Nephron progenitor cell (in vitro differentiated cells): ENCODE results near the gene PRR14L.
"Not testable (repeated sequence)": the region's sequence is repeated elsewhere in the genome, so short reads cannot be mapped to it uniquely, and the experiment has no call there.

Experiments used
- DNase-seq: peaks from one replicate; pipeline ENCODE4 v3.0.0; 2021
- H3K27ac Mint-ChIP-seq: 2 replicates; pipeline ENCODE4 v1.8.0; 2021; ENCODE audit warnings: mild to moderate bottlenecking, moderate library complexity, mixed read lengths
- H3K27me3 Mint-ChIP-seq: 2 replicates; pipeline ENCODE4 v1.8.0; 2021; ENCODE audit warnings: mild to moderate bottlenecking, low read depth, mixed read lengths; ENCODE audit not compliant: poor library complexity
- H3K36me3 Mint-ChIP-seq: 2 replicates; pipeline ENCODE4 v1.8.0; 2021; ENCODE audit warnings: low read depth, mixed read lengths
- H3K4me1 Mint-ChIP-seq: 2 replicates; pipeline ENCODE4 v1.8.0; 2021; ENCODE audit warnings: mixed read lengths
- H3K4me3 Mint-ChIP-seq: 2 replicates; pipeline ENCODE4 v1.8.0; 2021; ENCODE audit warnings: mild to moderate bottlenecking, moderate library complexity, mixed read lengths
- H3K9me3 Mint-ChIP-seq: 2 replicates; pipeline ENCODE4 v1.8.0; 2021; ENCODE audit warnings: mild to moderate bottlenecking, moderate library complexity, mixed read lengths
- CTCF ChIP-seq: fragments of 200-600 bp; sonication (generic); IDR thresholded peaks from 2 replicates; pipeline ENCODE4 v1.5.0; 2021; ENCODE audit warnings: antibody characterized with exemption

PRR14L gene

GRCh38 chr22:31768422-31769059 lies 18.6 kb upstream of the PRR14L start:
- H3K9me3 Mint-ChIP-seq: no peaks in the 10 kb centered on the region
- DNase-seq: no peak
- H3K27ac Mint-ChIP-seq: no peak overlapping the region
- no peak for TF ChIP-seq CTCF
- H3K4me1 Mint-ChIP-seq: no peaks in the 10 kb centered on the region
- H3K27me3 Mint-ChIP-seq: no peaks in the 10 kb centered on the region
- no peak overlapping the region for H3K4me3 Mint-ChIP-seq
- peaks cover 45% of the 10 kb centered on the region for H3K36me3 Mint-ChIP-seq

GRCh38 chr22:31764785-31765184 lies 14.9 kb upstream of the PRR14L start:
- no peak for TF ChIP-seq CTCF
- H3K27ac Mint-ChIP-seq: no peak overlapping the region
- H3K4me1 Mint-ChIP-seq: no peaks in the 10 kb centered on the region
- H3K9me3 Mint-ChIP-seq: no peaks in the 10 kb centered on the region
- no peaks in the 10 kb centered on the region for H3K27me3 Mint-ChIP-seq
- H3K4me3 Mint-ChIP-seq: no peak overlapping the region
- no peak for DNase-seq
- H3K36me3 Mint-ChIP-seq: peaks cover 60% of the 10 kb centered on the region

DNA sequence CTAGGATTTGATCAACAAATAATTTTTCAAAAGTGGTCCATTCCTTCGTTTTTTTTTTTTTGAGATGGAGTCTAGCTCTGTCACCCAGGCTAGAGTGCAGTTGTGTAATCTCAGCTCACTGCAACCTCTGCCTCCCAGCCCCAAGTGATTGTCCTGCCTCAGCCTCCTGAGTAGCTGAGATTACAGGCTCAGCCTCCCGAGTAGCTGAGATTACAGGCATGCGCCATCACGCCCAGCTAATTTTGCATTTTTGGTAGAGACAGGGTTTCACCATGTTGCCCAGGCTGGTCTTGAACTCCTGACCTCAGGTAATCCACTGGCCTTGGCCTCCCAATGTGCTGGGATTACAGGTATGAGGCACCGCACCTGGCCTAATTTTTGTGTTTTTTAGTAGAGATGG lies 8.9 kb upstream of the PRR14L start:
- DNase-seq, H3K27me3 Mint-ChIP-seq, H3K9me3 Mint-ChIP-seq, H3K4me3 Mint-ChIP-seq, H3K27ac Mint-ChIP-seq: not testable (repeated sequence)
- Mint-ChIP-seq H3K36me3 (peaks cover 19% of the 10 kb centered on the region), H3K4me1 (peaks cover 16% of the 10 kb centered on the region)

DNA sequence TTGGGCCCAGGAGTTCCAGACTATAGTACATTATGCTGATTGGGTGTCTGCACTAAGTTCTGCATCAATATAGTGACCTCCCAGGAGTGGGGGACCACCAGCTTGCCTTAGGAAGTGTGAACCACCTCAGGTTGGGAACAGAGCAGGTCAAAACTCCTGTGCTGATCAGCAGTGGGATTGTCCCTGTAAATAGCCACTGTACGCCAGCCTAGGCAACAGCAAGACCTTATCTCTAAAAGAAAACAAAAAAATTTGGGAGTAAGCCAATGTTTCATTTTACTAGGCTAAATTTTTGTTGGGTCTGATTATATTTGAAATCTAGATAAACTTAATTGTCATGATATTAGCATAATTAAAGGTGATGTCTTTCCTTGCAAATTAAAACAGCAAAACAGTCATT lies 7.3 kb upstream of the PRR14L start:
- H3K4me3 Mint-ChIP-seq: no peak overlapping the region
- no peak for TF ChIP-seq CTCF
- DNase-seq: no peak
- H3K27ac Mint-ChIP-seq: no peak overlapping the region
- H3K9me3 Mint-ChIP-seq: no peaks in the 10 kb centered on the region
- H3K4me1 Mint-ChIP-seq: peaks cover 29% of the 10 kb centered on the region
- no peaks in the 10 kb centered on the region for H3K27me3 Mint-ChIP-seq
- peaks cover 19% of the 10 kb centered on the region for H3K36me3 Mint-ChIP-seq

DNA sequence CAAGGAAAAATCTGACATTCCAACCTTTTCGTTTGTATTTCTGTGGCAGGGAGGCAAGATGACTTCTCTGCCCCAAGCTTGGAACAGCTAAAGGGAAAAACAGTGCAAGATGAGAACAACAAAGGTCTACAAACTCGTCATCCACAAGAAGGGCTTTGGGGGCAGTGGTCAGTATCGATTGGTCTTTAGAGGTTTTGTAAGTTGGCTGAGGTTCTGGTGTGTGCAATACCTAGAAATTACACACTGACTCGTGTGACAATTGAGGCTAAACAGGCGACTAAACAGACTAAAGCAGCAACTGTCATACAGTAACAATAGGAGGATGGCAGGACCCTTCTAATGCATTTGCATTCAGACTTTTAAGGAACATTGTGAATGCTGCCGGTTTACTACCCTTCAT lies 4.9 kb upstream of the PRR14L start:
- H3K4me3 Mint-ChIP-seq: peak overlapping the region; percentile 86
- no peaks in the 10 kb centered on the region for H3K27me3 Mint-ChIP-seq
- no peak for DNase-seq
- TF ChIP-seq CTCF: no peak
- no peaks in the 10 kb centered on the region for H3K9me3 Mint-ChIP-seq
- peaks cover 43% of the 10 kb centered on the region for H3K4me1 Mint-ChIP-seq
- H3K27ac Mint-ChIP-seq: peak overlapping the region; percentile 19
- no peaks in the 10 kb centered on the region for H3K36me3 Mint-ChIP-seq

GRCh38 chr22:31753634-31754501 lies 3.9 kb upstream of the PRR14L start, which contains the start of gene DEPDC5:
Gene DEPDC5 (plus strand): TSS chr22:31754019. CDS start chr22:31754922, 903 bp downstream.
- Mint-ChIP-seq H3K4me3 (peak within 1 kb of the TSS; percentile 86), H3K36me3 (no peaks in the 10 kb centered on the region), H3K9me3 (no peaks in the 10 kb centered on the region), H3K27me3 (no peaks in the 10 kb centered on the region), H3K27ac (peak within 1 kb of the TSS; percentile 100), H3K4me1 (peaks cover 47% of the 10 kb centered on the region)
- DNase-seq: peak; percentile 96
- no peak for TF ChIP-seq CTCF
